Upper lobe of left lung (tissue), 4 donors: ENCODE results near the gene HPN.

ENCODE experiments used
- POLR2A ChIP-seq, 4 donors: fragments of 450-650 bp; IDR thresholded peaks; one replicate each; pipeline ENCODE4 v1.5.1; 2016 to 2017; ENCODE audit warnings: antibody characterized with exemption in 4 of 4, mild to moderate bottlenecking in 2 of 4
- POLR2AphosphoS5 ChIP-seq, 2 donors: sonication (generic); formaldehyde crosslinking; IDR thresholded peaks; one replicate each; pipeline ENCODE4 v1.5.1; 2017; ENCODE audit warnings: antibody characterized with exemption in 2 of 2
- TF ChIP-seq, protein P1 (sequence below), 6 experiments: fragments of 450-650 bp in 4 of 6; fragments of 200-600 bp in 2 of 6; sonication (generic) in 2 of 6; IDR thresholded peaks; one replicate each; pipeline ENCODE4 v1.5.1; 2016 to 2019; ENCODE audit warnings: antibody characterized with exemption in 6 of 6

DNA sequence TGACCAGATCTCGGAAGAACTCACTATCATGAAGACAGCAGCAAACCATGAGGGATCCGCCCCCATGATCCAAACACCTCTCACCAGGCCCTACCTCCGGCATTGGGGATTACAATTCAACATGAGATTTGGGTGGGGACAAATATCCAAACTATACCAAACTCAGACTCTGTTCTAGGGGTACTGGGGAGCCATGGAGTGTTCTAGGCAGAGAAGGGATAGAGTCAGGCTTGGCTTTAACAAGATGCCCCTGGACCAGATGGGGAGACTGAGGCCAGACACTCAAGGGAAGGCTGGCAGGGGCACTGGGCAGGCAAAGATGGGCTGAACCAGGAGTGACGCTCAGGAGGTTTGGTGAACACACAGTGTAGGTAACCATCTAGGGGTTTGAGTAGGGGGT lies 23.1 kb upstream of the HPN start:
- TF ChIP-seq, protein P1, sequence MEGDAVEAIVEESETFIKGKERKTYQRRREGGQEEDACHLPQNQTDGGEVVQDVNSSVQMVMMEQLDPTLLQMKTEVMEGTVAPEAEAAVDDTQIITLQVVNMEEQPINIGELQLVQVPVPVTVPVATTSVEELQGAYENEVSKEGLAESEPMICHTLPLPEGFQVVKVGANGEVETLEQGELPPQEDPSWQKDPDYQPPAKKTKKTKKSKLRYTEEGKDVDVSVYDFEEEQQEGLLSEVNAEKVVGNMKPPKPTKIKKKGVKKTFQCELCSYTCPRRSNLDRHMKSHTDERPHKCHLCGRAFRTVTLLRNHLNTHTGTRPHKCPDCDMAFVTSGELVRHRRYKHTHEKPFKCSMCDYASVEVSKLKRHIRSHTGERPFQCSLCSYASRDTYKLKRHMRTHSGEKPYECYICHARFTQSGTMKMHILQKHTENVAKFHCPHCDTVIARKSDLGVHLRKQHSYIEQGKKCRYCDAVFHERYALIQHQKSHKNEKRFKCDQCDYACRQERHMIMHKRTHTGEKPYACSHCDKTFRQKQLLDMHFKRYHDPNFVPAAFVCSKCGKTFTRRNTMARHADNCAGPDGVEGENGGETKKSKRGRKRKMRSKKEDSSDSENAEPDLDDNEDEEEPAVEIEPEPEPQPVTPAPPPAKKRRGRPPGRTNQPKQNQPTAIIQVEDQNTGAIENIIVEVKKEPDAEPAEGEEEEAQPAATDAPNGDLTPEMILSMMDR (IDR thresholded peaks at IDR 0.05): no peak
- TF ChIP-seq POLR2A (IDR thresholded peaks at IDR 0.05): no peak
- TF ChIP-seq POLR2AphosphoS5 (IDR thresholded peaks at IDR 0.05): no peak
